HepG2 (cell line): ENCODE results near the gene TM4SF5. TPM values are rescaled to one million over a fixed set of nuclear protein-coding genes. Genes with fewer than 3 reads are reported as not detected.

Source experiments
- EZH2 ChIP-seq: conservative IDR thresholded peaks from 2 replicates; pipeline ENCODE4 v1.6.1; 2012; ENCODE audit warnings: mild to moderate bottlenecking, low read depth, low read length, moderate library complexity
- FOXK2 ChIP-seq: fragments of 450-650 bp; IDR thresholded peaks from 2 replicates; pipeline ENCODE4 v1.6.1; 2016
- KAT7 ChIP-seq: IDR thresholded peaks from 2 replicates; pipeline ENCODE4 v1.6.1; 2018; ENCODE audit warnings: borderline replicate concordance, missing compliant biosample characterization
- KLF16 ChIP-seq, 2 experiments: sonication (generic) in 1 of 2; formaldehyde crosslinking in 1 of 2; IDR thresholded peaks; 2 replicates each; pipeline versions ENCODE4 v1.6.1 to v1.8.0; 2016 to 2023; ENCODE audit warnings: missing genetic modification reagents in 2 of 2, missing compliant biosample characterization in 1 of 2
- MZF1 ChIP-seq: sonication (generic); formaldehyde crosslinking; IDR thresholded peaks from 2 replicates; pipeline ENCODE4 v1.8.1; 2023; ENCODE audit warnings: mild to moderate bottlenecking, missing genetic modification reagents, borderline replicate concordance
- NFYB ChIP-seq: sonication (generic); formaldehyde crosslinking; IDR thresholded peaks from 2 replicates; pipeline ENCODE4 v1.4.0; 2020; ENCODE audit warnings: missing genetic modification reagents
- RFXANK ChIP-seq: IDR thresholded peaks from 2 replicates; pipeline ENCODE4 v1.6.1; 2016
- RORA ChIP-seq: sonication (generic); formaldehyde crosslinking; IDR thresholded peaks from 2 replicates; pipeline ENCODE4 v1.5.0; 2020; ENCODE audit warnings: mild to moderate bottlenecking, missing genetic modification reagents, moderate library complexity
- SCMH1 ChIP-seq: sonication (generic); formaldehyde crosslinking; IDR thresholded peaks from 2 replicates; pipeline ENCODE4 v1.9.0; 2021; ENCODE audit warnings: missing genetic modification reagents, mild to moderate bottlenecking, borderline replicate concordance
- TAF15 ChIP-seq: fragments of 200-400 bp; formaldehyde crosslinking; IDR thresholded peaks from one replicate; pipeline ENCODE4 v1.6.1; 2018; ENCODE audit warnings: mild to moderate bottlenecking, low read depth, low read length; ENCODE audit not compliant: poor library complexity, severe bottlenecking
- TP53 ChIP-seq: sonication (generic); formaldehyde crosslinking; conservative IDR thresholded peaks from 2 replicates; pipeline ENCODE4 v1.4.0; 2020; ENCODE audit warnings: missing genetic modification reagents
- ZNF326 ChIP-seq: sonication (generic); formaldehyde crosslinking; IDR thresholded peaks from 2 replicates; pipeline ENCODE4 v1.4.0; 2020; ENCODE audit warnings: missing genetic modification reagents, borderline replicate concordance
- ZZZ3 ChIP-seq: sonication (generic); formaldehyde crosslinking; IDR thresholded peaks from 2 replicates; pipeline ENCODE4 v1.4.0; 2020; ENCODE audit warnings: missing genetic modification reagents, mild to moderate bottlenecking, borderline replicate concordance
- polyA plus RNA-seq, 8 experiments: library from polyadenylated mRNA; depleted of rRNA in 3 of 8; stranded (reverse) in 7 of 8; unstranded in 1 of 8; fragments of >200 nt; fragmentation: Illumina TruSeq in 4 of 8; extraction: Trizol in 4 of 8; gene quantifications; 2 replicates each; pipeline versions ENCODE4 v1.2.1 to v1.2.3, GENCODE V29; 2011 to 2016; ENCODE audit warnings: low read depth in 4 of 8, missing spikeins in 1 of 8, mixed read lengths in 1 of 8; ENCODE audit not compliant: insufficient read depth in 1 of 8
- total RNA-seq, 5 experiments: library from RNA; depleted of rRNA; stranded (reverse); fragments of >200 nt; fragmentation: Illumina TruSeq; extraction: Trizol; gene quantifications; 2 replicates each; pipeline ENCODE4 v1.2.3, GENCODE V29; 2016; ENCODE audit warnings: low read depth in 1 of 5
- TF ChIP-seq, protein P1 (sequence below): IDR thresholded peaks from 2 replicates; pipeline ENCODE4 v1.6.1; 2018; ENCODE audit warnings: missing genetic modification reagents, mild to moderate bottlenecking, missing compliant biosample characterization
- TF ChIP-seq, protein P2 (sequence below): sonication (generic); formaldehyde crosslinking; IDR thresholded peaks from 2 replicates; pipeline ENCODE4 v1.4.0; 2020; ENCODE audit warnings: missing genetic modification reagents
- TF ChIP-seq, protein P3 (sequence below): sonication (generic); formaldehyde crosslinking; IDR thresholded peaks from 2 replicates; pipeline ENCODE4 v1.9.0; 2022; ENCODE audit warnings: missing genetic modification reagents, mild to moderate bottlenecking, borderline replicate concordance
- TF ChIP-seq, protein P4 (sequence below): sonication (generic); formaldehyde crosslinking; IDR thresholded peaks from 2 replicates; pipeline ENCODE4 v1.8.1; 2023; ENCODE audit warnings: mild to moderate bottlenecking, missing genetic modification reagents
- TF ChIP-seq, protein P5 (sequence below): sonication (generic); formaldehyde crosslinking; IDR thresholded peaks from 2 replicates; pipeline ENCODE4 v1.4.0; 2020; ENCODE audit warnings: mild to moderate bottlenecking, missing genetic modification reagents, borderline replicate concordance
- TF ChIP-seq, protein P6 (sequence below): fragments of 450-650 bp; IDR thresholded peaks from 2 replicates; pipeline ENCODE4 v1.6.1; 2017; ENCODE audit warnings: mild to moderate bottlenecking

TM4SF5 gene
- total and polyA plus RNA-seq, 2 of the 13 experiments (the other 11 are each of a cell fraction or from before 2014, with no cell fraction given) = 30.1 to 126 TPM

DNA sequence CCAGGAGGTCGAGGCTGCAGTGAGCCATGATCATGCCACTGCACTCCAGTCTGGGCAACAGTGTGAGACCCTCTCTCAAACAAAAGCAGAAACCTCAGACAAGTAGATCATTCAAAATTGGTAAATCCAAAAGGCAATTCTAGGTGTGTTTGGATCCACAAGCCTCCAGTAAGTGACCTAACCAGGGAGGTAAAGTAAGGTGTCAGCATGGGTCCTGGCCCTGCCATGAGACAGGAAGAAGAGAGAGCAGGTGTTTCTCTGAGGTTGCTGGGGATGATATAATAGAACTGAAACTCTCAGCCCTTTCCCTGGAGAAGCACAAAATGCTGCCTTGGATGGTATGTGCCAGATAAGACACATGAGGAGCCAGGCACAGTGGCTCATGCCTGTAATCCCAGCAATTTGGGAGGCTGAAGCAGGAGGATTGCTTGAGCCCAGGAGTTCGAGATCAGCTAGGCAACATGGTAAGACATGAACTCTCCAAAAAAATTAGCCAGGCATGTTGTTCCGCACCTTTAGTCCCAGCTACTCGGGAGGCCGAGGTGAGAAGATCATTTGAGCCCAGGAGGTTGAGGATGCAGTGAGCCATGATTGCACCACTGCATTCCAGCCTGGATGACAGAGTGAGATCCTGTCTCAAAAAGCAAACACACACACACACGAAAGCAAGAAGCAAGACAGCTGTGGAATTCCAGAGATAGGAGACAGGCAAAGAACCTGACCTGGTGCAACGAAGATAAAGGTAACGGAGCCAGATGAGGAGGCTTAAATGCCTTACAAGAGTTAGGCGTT, 6.5 kb downstream of the TM4SF5 start (continued):
- TF ChIP-seq, protein P1, sequence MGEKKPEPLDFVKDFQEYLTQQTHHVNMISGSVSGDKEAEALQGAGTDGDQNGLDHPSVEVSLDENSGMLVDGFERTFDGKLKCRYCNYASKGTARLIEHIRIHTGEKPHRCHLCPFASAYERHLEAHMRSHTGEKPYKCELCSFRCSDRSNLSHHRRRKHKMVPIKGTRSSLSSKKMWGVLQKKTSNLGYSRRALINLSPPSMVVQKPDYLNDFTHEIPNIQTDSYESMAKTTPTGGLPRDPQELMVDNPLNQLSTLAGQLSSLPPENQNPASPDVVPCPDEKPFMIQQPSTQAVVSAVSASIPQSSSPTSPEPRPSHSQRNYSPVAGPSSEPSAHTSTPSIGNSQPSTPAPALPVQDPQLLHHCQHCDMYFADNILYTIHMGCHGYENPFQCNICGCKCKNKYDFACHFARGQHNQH (CRISPR knock-in tag) = 0 out of 2 replicates have a peak, but pooled peaks have one; percentile 39
- TF ChIP-seq KLF16 (CRISPR knock-in tag; IDR thresholded peaks at IDR 0.05) (peak in 1 of 2 experiments; percentile 90; a peak in 2 of 4 replicates), KAT7 (CRISPR knock-in tag) (peak; percentile 69; the same call in 1 of the 2 replicates), MZF1 (0 out of 2 replicates have a peak, but pooled peaks have one; percentile 60), FOXK2 (0 out of 2 replicates have a peak, but pooled peaks have one; percentile 38), RFXANK (no peak), ZNF326 (CRISPR knock-in tag) (no peak), NFYB (CRISPR knock-in tag) (no peak), ZZZ3 (CRISPR knock-in tag) (no peak), TAF15 (no peak), SCMH1 (CRISPR knock-in tag) (no peak), TP53 (CRISPR knock-in tag) (no peak), RORA (CRISPR knock-in tag) (no peak), EZH2 (no peak)
- TF ChIP-seq, protein P2, sequence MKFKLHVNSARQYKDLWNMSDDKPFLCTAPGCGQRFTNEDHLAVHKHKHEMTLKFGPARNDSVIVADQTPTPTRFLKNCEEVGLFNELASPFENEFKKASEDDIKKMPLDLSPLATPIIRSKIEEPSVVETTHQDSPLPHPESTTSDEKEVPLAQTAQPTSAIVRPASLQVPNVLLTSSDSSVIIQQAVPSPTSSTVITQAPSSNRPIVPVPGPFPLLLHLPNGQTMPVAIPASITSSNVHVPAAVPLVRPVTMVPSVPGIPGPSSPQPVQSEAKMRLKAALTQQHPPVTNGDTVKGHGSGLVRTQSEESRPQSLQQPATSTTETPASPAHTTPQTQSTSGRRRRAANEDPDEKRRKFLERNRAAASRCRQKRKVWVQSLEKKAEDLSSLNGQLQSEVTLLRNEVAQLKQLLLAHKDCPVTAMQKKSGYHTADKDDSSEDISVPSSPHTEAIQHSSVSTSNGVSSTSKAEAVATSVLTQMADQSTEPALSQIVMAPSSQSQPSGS (CRISPR knock-in tag) = peak; percentile 76; the same call in 1 of the 2 replicates
- TF ChIP-seq, protein P3, sequence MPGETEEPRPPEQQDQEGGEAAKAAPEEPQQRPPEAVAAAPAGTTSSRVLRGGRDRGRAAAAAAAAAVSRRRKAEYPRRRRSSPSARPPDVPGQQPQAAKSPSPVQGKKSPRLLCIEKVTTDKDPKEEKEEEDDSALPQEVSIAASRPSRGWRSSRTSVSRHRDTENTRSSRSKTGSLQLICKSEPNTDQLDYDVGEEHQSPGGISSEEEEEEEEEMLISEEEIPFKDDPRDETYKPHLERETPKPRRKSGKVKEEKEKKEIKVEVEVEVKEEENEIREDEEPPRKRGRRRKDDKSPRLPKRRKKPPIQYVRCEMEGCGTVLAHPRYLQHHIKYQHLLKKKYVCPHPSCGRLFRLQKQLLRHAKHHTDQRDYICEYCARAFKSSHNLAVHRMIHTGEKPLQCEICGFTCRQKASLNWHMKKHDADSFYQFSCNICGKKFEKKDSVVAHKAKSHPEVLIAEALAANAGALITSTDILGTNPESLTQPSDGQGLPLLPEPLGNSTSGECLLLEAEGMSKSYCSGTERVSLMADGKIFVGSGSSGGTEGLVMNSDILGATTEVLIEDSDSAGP (CRISPR knock-in tag) = no peak; the same call in 1 of the 2 replicates
- TF ChIP-seq, protein P4, sequence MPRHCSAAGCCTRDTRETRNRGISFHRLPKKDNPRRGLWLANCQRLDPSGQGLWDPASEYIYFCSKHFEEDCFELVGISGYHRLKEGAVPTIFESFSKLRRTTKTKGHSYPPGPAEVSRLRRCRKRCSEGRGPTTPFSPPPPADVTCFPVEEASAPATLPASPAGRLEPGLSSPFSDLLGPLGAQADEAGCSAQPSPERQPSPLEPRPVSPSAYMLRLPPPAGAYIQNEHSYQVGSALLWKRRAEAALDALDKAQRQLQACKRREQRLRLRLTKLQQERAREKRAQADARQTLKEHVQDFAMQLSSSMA (CRISPR knock-in tag) = no peak
- TF ChIP-seq, protein P5, sequence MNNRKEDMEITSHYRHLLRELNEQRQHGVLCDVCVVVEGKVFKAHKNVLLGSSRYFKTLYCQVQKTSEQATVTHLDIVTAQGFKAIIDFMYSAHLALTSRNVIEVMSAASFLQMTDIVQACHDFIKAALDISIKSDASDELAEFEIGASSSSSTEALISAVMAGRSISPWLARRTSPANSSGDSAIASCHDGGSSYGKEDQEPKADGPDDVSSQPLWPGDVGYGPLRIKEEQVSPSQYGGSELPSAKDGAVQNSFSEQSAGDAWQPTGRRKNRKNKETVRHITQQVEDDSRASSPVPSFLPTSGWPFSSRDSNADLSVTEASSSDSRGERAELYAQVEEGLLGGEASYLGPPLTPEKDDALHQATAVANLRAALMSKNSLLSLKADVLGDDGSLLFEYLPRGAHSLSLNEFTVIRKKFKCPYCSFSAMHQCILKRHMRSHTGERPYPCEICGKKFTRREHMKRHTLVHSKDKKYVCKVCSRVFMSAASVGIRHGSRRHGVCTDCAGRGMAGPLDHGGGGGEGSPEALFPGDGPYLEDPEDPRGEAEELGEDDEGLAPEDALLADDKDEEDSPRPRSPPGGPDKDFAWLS = no peak
- TF ChIP-seq, protein P6, sequence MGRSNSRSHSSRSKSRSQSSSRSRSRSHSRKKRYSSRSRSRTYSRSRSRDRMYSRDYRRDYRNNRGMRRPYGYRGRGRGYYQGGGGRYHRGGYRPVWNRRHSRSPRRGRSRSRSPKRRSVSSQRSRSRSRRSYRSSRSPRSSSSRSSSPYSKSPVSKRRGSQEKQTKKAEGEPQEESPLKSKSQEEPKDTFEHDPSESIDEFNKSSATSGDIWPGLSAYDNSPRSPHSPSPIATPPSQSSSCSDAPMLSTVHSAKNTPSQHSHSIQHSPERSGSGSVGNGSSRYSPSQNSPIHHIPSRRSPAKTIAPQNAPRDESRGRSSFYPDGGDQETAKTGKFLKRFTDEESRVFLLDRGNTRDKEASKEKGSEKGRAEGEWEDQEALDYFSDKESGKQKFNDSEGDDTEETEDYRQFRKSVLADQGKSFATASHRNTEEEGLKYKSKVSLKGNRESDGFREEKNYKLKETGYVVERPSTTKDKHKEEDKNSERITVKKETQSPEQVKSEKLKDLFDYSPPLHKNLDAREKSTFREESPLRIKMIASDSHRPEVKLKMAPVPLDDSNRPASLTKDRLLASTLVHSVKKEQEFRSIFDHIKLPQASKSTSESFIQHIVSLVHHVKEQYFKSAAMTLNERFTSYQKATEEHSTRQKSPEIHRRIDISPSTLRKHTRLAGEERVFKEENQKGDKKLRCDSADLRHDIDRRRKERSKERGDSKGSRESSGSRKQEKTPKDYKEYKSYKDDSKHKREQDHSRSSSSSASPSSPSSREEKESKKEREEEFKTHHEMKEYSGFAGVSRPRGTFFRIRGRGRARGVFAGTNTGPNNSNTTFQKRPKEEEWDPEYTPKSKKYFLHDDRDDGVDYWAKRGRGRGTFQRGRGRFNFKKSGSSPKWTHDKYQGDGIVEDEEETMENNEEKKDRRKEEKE = no peak
